Left ventricle myocardium inferior (tissue), 1 donor: ENCODE results near the gene RNF214. TPM values are rescaled to one million over a fixed set of nuclear protein-coding genes. Genes with fewer than 3 reads are reported as not detected.
A peak's percentile ranks its signal among the peaks of the same experiment; 100 is the strongest.

Experiments used
- DNase-seq: peaks from one replicate; pipeline ENCODE4 v3.0.0-alpha.2; 2020
- H3K27ac ChIP-seq: fragments of 200-600 bp; replicated peaks from 2 replicates; pipeline ENCODE4 v1.8.0; 2021
- H3K27me3 ChIP-seq: fragments of 200-600 bp; 2 replicates; pipeline ENCODE4 v1.8.0; 2021; ENCODE audit warnings: low read depth
- H3K36me3 ChIP-seq: fragments of 200-600 bp; 2 replicates; pipeline ENCODE4 v1.8.0; 2021
- H3K4me1 ChIP-seq: fragments of 200-600 bp; 2 replicates; pipeline ENCODE4 v1.8.0; 2021
- H3K4me3 ChIP-seq: fragments of 200-600 bp; 2 replicates; pipeline ENCODE4 v1.8.0; 2021; ENCODE audit warnings: mild to moderate bottlenecking, moderate library complexity
- H3K9me3 ChIP-seq: fragments of 200-600 bp; replicated peaks from 2 replicates; pipeline ENCODE4 v1.8.0; 2021
- CTCF ChIP-seq: fragments of 200-600 bp; IDR thresholded peaks from 2 replicates; pipeline ENCODE4 v1.8.0; 2021; ENCODE audit warnings: antibody characterized with exemption, mild to moderate bottlenecking, borderline replicate concordance
- intact Hi-C: fragments of 100-400 bp; cut with micrococcal nuclease; formaldehyde crosslinking; loops from one replicate; pipeline ENCODE4 v1.11.0; 2022
- total RNA-seq: library from RNA; stranded (reverse); fragmentation: NEBNext Ultra II Directional; extraction: Animal tissue kit (Norgen Biotek cat#: 25700); gene quantifications from one replicate; pipeline ENCODE4 v1.2.1, GENCODE V29; 2021
- donor health status: DM: no; HTN: yes; CAD: no; lungs with severe emphysema.

Gene RNF214
- total RNA-seq, 1 donor from 2014 or later: 21.1 TPM

GRCh38 chr11:117219995-117220394, 12.5 kb upstream of the RNF214 start:
- TF ChIP-seq CTCF: no peak
- H3K4me1 ChIP-seq: peaks cover 73% of the 10 kb centered on the region
- peaks cover 58% of the 10 kb centered on the region for H3K36me3 ChIP-seq
- intact Hi-C loops: no loop called here
- H3K27me3 ChIP-seq: no peaks in the 10 kb centered on the region
- H3K27ac ChIP-seq: peak overlapping the region; percentile 93
- H3K9me3 ChIP-seq: no peaks in the 10 kb centered on the region
- DNase-seq: no peak
- no peak overlapping the region for H3K4me3 ChIP-seq

DNA sequence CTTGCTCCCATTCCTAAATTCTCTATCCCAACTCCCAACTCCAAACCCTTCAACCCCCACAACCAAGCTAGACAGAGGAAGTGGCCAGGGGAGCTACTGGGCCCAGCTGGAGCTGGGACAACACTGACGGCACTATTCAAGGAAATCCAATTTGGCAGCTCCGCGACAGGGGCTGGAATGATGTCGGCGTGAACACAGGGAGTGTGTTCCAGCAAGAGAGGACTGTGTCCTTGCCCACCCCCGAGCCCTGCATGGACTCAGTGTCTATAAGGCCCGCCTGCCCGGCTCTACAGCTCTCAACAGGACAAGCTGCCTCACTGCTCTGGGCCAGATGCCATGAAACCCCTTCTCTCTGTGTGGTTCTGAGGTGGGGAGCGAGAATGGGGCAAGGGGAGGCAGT, 11.9 kb upstream of the RNF214 start:
- H3K4me3 ChIP-seq: peak overlapping the region; percentile 21
- no peaks in the 10 kb centered on the region for H3K27me3 ChIP-seq
- peak overlapping the region; percentile 93 for H3K27ac ChIP-seq
- TF ChIP-seq CTCF: no peak
- DNase-seq: peak; percentile 80
- H3K36me3 ChIP-seq: peaks cover 61% of the 10 kb centered on the region
- intact Hi-C loops: no loop called here
- H3K4me1 ChIP-seq: peaks cover 73% of the 10 kb centered on the region
- H3K9me3 ChIP-seq: no peaks in the 10 kb centered on the region

GRCh38 chr11:117220999-117221774, 11.3 kb upstream of the RNF214 start:
- Histone ChIP-seq H3K36me3 (peaks cover 59% of the 10 kb centered on the region), H3K27ac (peak overlapping the region; percentile 93), H3K27me3 (no peaks in the 10 kb centered on the region), H3K4me3 (peak overlapping the region; percentile 21), H3K9me3 (no peaks in the 10 kb centered on the region), H3K4me1 (peaks cover 73% of the 10 kb centered on the region)
- intact Hi-C loops: no loop called here
- no peak for DNase-seq
- no peak for TF ChIP-seq CTCF

GRCh38 chr11:117221775-117222517, 10.5 kb upstream of the RNF214 start:
- Histone ChIP-seq H3K27me3 (no peaks in the 10 kb centered on the region), H3K4me1 (peaks cover 67% of the 10 kb centered on the region), H3K36me3 (peaks cover 56% of the 10 kb centered on the region), H3K4me3 (peak overlapping the region; percentile 21), H3K27ac (peak overlapping the region; percentile 93), H3K9me3 (no peaks in the 10 kb centered on the region)
- TF ChIP-seq CTCF: no peak
- peak; percentile 69 for DNase-seq
- intact Hi-C loops: no loop called here

- Histone ChIP-seq H3K36me3 (peaks cover 56% of the 10 kb centered on the region), H3K27ac (peak overlapping the region; percentile 93), H3K4me3 (no peak overlapping the region), H3K4me1 (peaks cover 55% of the 10 kb centered on the region), H3K27me3 (no peaks in the 10 kb centered on the region), H3K9me3 (no peaks in the 10 kb centered on the region)
- no peak for DNase-seq
- no peak for TF ChIP-seq CTCF
- intact Hi-C loops: no loop called here
Measured at GRCh38 chr11:117222991-117223740, 9.3 kb upstream of the RNF214 start.
